Kidney (tissue), 14 donors: Measurements from ENCODE around the gene ZP1. TPM values are rescaled to one million over a fixed set of nuclear protein-coding genes. Genes with fewer than 3 reads are reported as not detected.
A peak's percentile ranks its signal among the peaks of the same experiment; 100 is the strongest.

Experiments used
- DNase-seq, 5 donors: peaks; one replicate each; pipeline ENCODE4 v3.0.0-alpha.2; 2013 to 2020
- FAIRE-seq: peaks from 2 replicates; lab custom pipeline; 2012; peaks lifted over from hg19 to GRCh38; lab: Jason Lieb, UNC
- H3K27ac ChIP-seq, 2 donors: one replicate each; pipeline ENCODE4 v1.7.0; 2013; ENCODE audit warnings: low read depth in 2 of 2, low read length in 2 of 2, inconsistent platforms in 1 of 2
- H3K27me3 ChIP-seq: one replicate; pipeline ENCODE4 v1.7.1; 2013; ENCODE audit warnings: low read length, inconsistent platforms; ENCODE audit not compliant: control insufficient read depth, insufficient read depth
- H3K36me3 ChIP-seq, 3 donors: one replicate each; pipeline versions ENCODE4 v1.7.0 to v1.7.1; 2013; ENCODE audit warnings: low read length in 3 of 3, control low read depth in 1 of 3, inconsistent platforms in 1 of 3; ENCODE audit not compliant: insufficient read depth in 3 of 3, control insufficient read depth in 2 of 3
- H3K4me1 ChIP-seq, 3 donors: one replicate each; pipeline versions ENCODE4 v1.7.0 to v1.7.1; 2013; ENCODE audit warnings: low read length in 3 of 3, inconsistent platforms in 1 of 3, low read depth in 1 of 3; ENCODE audit not compliant: control insufficient read depth in 2 of 3, insufficient read depth in 2 of 3
- H3K4me3 ChIP-seq, 3 donors: one replicate each; pipeline versions ENCODE4 v1.7.0 to v1.8.1; 2013; ENCODE audit warnings: low read length in 3 of 3, control low read depth in 1 of 3, inconsistent platforms in 1 of 3
- H3K9ac ChIP-seq, 3 donors: one replicate each; pipeline versions ENCODE4 v1.7.0 to v1.7.1; 2013; ENCODE audit warnings: low read length in 3 of 3, control low read depth in 1 of 3, inconsistent platforms in 1 of 3
- H3K9me3 ChIP-seq, 3 donors: one replicate each; pipeline versions ENCODE4 v1.7.0 to v1.7.1; 2013; ENCODE audit warnings: low read length in 3 of 3, control low read depth in 1 of 3, inconsistent platforms in 1 of 3; ENCODE audit not compliant: control insufficient read depth in 2 of 3, insufficient read depth in 1 of 3
- intact Hi-C: fragments of 100-400 bp; cut with DNase I; formaldehyde crosslinking; loops from one replicate; pipeline ENCODE4 v1.11.1; 2022
- polyA plus RNA-seq: library from polyadenylated mRNA; stranded (reverse); fragments of 350-450 nt; fragmentation: Illumina TruSeq; extraction: RNeasy Lipid Tissue Mini Kit (QIAGEN cat#74804); gene quantifications from one replicate; pipeline ENCODE4 v1.2.3, GENCODE V29; 2014; ENCODE audit warnings: low read depth, low replicate concordance; ENCODE audit not compliant: insufficient read depth
- total RNA-seq: library from RNA; stranded (reverse); fragmentation: NEBNext Ultra II Directional; extraction: Animal tissue kit (Norgen Biotek cat#: 25700); gene quantifications from one replicate; pipeline ENCODE4 v1.2.1, GENCODE V29; 2021
- TF ChIP-seq, protein P1 (sequence below): IDR thresholded peaks from 3 replicates; pipeline ENCODE4 v1.5.1; 2012; ENCODE audit warnings: mild to moderate bottlenecking, moderate library complexity, borderline replicate concordance; ENCODE audit not compliant: insufficient read depth; ENCODE audit errors: extremely low read depth
- donor health status: control.
- donor health status: control.
- donor health status: control.
- donor health status: control.
- donor health status: control.
- donor health status: DM: yes; HTN: yes; CAD: no.
- donor health status: Normal renal cell carcinoma (clear cell type).

Gene ZP1
- total and polyA plus RNA-seq, 2 donors from 2014 or later: not detected

DNA sequence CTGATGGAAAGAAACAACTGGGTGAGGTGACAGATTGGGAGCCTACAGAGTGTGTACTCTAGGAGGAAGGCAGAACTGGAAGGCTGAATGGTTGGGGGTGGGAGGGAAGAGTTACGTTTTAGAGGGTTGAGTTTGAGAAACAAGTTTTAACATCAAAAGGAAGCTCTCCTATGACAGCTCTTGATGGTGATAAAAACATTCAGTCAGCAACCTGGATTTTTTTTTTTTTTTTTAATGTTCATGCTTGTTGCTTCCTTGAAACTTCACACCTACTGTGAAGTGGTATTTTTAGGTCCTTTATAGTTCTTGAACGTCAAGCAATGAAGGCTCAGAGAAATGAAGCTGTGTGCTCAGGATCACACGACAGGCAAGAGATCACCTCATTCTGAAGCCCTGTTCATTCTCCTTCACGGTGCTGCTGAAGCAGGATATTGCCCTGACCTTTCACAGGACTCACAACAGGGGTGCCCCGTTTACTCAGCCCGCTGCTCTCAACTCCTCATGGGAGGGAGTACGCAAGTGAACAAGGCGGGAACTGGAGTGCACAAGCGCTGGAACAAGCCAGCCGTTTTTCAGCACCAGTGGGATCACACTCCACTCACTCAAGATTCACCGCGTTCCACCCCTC lies 45.0 kb downstream of the ZP1 start:
- no peak overlapping the region for H3K4me3 ChIP-seq
- no peak overlapping the region for H3K9ac ChIP-seq
- intact Hi-C loops: no loop called here
- FAIRE-seq (no peak), DNase-seq (peak in 1 of 5 donors; percentile 28)
- TF ChIP-seq, protein P1, sequence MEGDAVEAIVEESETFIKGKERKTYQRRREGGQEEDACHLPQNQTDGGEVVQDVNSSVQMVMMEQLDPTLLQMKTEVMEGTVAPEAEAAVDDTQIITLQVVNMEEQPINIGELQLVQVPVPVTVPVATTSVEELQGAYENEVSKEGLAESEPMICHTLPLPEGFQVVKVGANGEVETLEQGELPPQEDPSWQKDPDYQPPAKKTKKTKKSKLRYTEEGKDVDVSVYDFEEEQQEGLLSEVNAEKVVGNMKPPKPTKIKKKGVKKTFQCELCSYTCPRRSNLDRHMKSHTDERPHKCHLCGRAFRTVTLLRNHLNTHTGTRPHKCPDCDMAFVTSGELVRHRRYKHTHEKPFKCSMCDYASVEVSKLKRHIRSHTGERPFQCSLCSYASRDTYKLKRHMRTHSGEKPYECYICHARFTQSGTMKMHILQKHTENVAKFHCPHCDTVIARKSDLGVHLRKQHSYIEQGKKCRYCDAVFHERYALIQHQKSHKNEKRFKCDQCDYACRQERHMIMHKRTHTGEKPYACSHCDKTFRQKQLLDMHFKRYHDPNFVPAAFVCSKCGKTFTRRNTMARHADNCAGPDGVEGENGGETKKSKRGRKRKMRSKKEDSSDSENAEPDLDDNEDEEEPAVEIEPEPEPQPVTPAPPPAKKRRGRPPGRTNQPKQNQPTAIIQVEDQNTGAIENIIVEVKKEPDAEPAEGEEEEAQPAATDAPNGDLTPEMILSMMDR: no peak
- H3K9me3 ChIP-seq: no peaks in the 10 kb centered on the region
- H3K27me3 ChIP-seq: no peaks in the 10 kb centered on the region
- no peaks in the 10 kb centered on the region for H3K36me3 ChIP-seq
- no peak overlapping the region for H3K27ac ChIP-seq
- H3K4me1 ChIP-seq: peaks cover 3 to 18% (median 6%) of the 10 kb centered on the region in 3 donors

DNA sequence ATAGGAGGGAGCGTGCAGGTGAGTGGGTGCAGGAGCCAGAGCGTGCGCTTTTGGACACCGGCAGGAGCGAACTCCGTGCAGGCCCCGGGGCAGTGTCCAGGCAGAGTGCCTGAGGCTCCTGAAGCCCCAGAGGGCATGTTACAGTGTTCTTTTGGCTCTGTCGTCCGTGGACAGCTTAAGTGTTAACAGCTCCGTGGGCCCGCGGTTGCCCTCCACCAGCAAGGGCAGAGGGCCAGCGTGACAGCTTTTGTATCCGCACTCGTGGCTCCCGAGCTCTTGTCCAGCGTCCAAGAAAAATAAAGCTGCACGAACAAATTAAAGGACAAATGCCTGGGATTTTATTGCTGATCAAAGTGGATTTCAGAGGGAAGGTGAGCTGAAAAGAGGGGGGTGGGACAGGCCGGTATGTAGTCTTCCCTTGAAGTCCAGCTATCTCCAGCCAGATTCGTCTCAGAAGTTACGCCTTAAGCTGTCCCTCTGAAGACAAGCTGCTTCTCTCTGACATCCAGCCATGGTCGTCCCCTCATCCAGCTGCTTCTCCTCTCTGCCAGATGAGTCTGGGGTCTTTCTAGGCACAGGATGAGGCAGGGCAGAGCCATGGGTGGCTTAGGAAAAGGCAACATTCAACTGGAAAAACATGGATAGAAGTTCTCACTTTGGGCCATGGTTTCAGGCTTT lies 45.6 kb downstream of the ZP1 start:
- Histone ChIP-seq H3K9me3 (no peaks in the 10 kb centered on the region), H3K27ac (peak overlapping the region; percentile 95 to 98), H3K4me3 (peak overlapping the region in 2 of 3 donors; percentile 90 to 94), H3K36me3 (no peaks in the 10 kb centered on the region), H3K27me3 (no peaks in the 10 kb centered on the region), H3K9ac (peak overlapping the region in 1 of 3 donors; percentile 92), H3K4me1 (peaks cover 3 to 18% (median 6%) of the 10 kb centered on the region in 3 donors)
- DNase-seq (peak in 2 of 5 donors; percentile 12 to 44), FAIRE-seq (no peak)
- TF ChIP-seq, protein P1: no peak
- intact Hi-C loops: no loop called here

DNA sequence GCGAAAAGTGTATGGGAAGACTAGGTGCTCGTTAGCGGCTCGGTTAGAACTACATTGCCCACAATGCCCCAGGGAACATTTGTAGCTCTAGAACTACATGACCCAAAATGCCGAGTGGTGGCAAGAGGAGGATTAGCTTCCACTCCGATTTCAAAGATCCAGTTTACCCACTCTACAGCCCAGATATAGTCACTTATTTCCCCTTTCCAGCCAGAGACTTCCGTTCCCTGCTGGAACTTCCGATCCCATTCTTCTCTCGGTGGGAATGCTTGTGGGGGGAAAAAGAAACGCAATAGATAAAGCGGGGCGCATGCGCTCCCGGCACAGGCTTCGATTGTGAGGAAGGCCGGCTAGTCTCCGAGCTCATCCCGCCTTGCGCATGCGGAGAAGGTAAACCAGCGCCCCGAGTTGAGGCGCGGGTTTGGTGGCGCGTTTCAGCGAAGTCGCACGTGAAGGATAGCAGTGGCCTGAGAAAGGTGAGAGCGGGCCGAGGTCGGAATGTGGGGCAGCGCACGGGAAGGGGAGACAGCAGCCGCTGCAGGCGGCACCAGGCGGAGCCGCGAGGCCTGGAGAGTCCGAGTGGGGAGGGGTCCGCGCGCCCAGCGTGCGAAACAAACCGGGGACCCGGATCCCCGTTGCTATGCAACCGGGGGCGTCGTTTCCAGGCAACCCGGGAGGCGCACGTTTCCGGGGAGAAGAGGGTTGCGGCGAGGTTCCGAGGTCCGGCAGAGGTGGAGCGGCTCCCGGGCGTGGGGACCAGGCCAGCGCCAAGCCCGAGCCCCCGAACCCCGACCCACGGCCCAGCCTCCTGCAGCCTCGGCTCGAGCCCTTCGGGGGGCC lies 46.7 kb downstream of the ZP1 start, which contains the start of gene TMEM109:
Gene TMEM109, plus strand, starts transcription at position 366 of the 840 bp plus-strand sequence. CDS start 5,536 bp downstream, outside the sequence.
- intact Hi-C loops: no loop called here
- Histone ChIP-seq H3K9me3 (no peaks in the 10 kb centered on the region), H3K36me3 (no peaks in the 10 kb centered on the region), H3K27ac (peak within 1 kb of the TSS; percentile 95 to 98), H3K9ac (peak within 1 kb of the TSS; percentile 91 to 92 (median 92)), H3K4me1 (peaks cover 3 to 18% (median 6%) of the 10 kb centered on the region in 3 donors), H3K4me3 (peak within 1 kb of the TSS; percentile 90 to 95 (median 94)), H3K27me3 (no peaks in the 10 kb centered on the region)
- no peak for FAIRE-seq
- peak; percentile 90 to 96 (median 95) for DNase-seq
- TF ChIP-seq, protein P1: no peak
